ENCODE data around the gene DHCR24.

Gene DHCR24

DNA sequence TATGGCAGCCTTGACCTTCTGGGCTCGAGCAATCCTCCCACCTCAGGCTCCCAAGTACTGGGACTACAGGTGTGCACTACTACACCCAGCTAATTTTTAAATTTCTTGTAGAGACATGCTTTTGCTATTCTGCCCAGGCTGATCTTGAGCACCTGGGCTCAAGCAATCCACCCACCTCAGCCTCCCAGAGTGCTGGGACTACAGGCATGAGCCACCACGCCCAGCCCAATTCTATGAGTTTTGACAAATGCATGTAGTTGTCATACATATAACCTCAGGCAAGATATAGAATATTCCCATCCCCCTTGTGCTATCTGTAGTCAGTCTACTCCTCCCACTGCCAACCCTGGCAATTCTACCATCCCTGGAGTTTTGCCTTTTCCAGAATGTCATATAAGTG is 47.2 kb downstream of the DHCR24 start:
- no peak overlapping the region for H3K4ac ChIP-seq (ENCODE audit: low read depth, low read length)
- H4K12ac ChIP-seq (ENCODE audit: low read depth, low read length): no peak overlapping the region
- H2BK12ac ChIP-seq (ENCODE audit: low read length): no peak overlapping the region
- H3K27me3 ChIP-seq (ENCODE audit: insufficient read depth, low read length): no peaks in the 10 kb centered on the region
- no peak overlapping the region for H3K4me2 ChIP-seq (ENCODE audit: low read length)
- DNase-seq: no peak
- no peaks in the 10 kb centered on the region for H3K4me1 ChIP-seq (ENCODE audit: control insufficient read depth in 1 of 2, insufficient read depth in 2 of 2, low read length in 2 of 2)
- H2AFZ ChIP-seq (ENCODE audit: insufficient read depth, low read length, poor library complexity): no peak overlapping the region
- no peak overlapping the region for H4K91ac ChIP-seq (ENCODE audit: low read depth, low read length)
- no peak overlapping the region for H3K14ac ChIP-seq (ENCODE audit: low read length)
- H3K79me1 ChIP-seq (ENCODE audit: low read length): no peaks in the 10 kb centered on the region
- H3K36me3 ChIP-seq (ENCODE audit: control insufficient read depth in 1 of 2, insufficient read depth in 2 of 2, low read length in 2 of 2): no peaks in the 10 kb centered on the region
- no CpG with 5 or more reads among the region's 2 CpGs for WGBS (ENCODE audit: extremely low coverage, insufficient coverage, insufficient read length)
- H3K18ac ChIP-seq (ENCODE audit: low read length): no peak overlapping the region
- no peak overlapping the region for H3K23ac ChIP-seq (ENCODE audit: low read length)
- no peak overlapping the region for H2BK5ac ChIP-seq (ENCODE audit: low read depth, low read length, poor library complexity)
- H3K9me3 ChIP-seq (ENCODE audit: insufficient read depth, low read depth, low read length): peaks cover 2% of the 10 kb centered on the region
- no peak overlapping the region for H4K8ac ChIP-seq (ENCODE audit: low read depth, low read length)
- no peaks in the 10 kb centered on the region for H3K79me2 ChIP-seq (ENCODE audit: control insufficient read depth, insufficient read depth, low read length, poor library complexity)
- no peak overlapping the region for H2BK120ac ChIP-seq (ENCODE audit: insufficient read depth, low read length, poor library complexity)
- H3K9ac ChIP-seq (ENCODE audit: low read length): no peak overlapping the region
- no peak overlapping the region for H3K27ac ChIP-seq (ENCODE audit: low read depth, low read length)
- no peak overlapping the region for H3K4me3 ChIP-seq (ENCODE audit: low read depth, low read length)
- H2AK5ac ChIP-seq (ENCODE audit: low read length): no peak overlapping the region

DNA sequence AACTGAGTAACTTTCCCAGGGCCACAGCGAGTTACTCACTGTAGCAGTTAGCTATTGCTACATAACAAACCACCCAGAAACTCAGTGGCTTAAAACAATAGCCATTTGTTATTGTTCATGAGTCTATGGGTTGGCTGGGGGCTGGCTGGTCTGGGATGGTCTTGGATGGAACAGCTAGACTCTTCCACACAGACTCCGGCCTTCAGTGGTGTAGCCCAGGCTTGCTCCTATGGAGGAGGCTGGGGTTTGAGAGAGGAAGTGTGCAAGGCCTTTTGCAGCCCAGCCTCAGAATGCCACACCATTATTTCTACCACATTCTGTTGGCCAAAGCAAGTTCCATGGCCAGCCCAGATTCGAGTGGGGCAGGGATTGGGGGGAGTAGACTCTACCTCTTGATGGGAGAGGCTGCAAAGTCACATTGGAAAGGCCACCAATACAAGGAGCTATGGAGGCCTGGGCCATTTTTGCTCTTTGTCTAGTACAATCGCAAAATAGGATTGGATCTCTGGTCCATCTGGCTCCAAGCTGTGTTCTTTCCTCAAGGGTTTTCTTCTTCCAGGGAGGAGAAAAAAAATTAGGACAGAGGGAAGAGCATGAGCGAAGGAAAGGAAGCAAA is 48.3 kb downstream of the DHCR24 start:
- H3K9me3 ChIP-seq (ENCODE audit: insufficient read depth, low read depth, low read length): peaks cover 2% of the 10 kb centered on the region
- H3K4ac ChIP-seq (ENCODE audit: low read depth, low read length): no peak overlapping the region
- no peak overlapping the region for H3K9ac ChIP-seq (ENCODE audit: low read length)
- no peaks in the 10 kb centered on the region for H3K79me2 ChIP-seq (ENCODE audit: control insufficient read depth, insufficient read depth, low read length, poor library complexity)
- no peak overlapping the region for H2AK5ac ChIP-seq (ENCODE audit: low read length)
- H4K12ac ChIP-seq (ENCODE audit: low read depth, low read length): no peak overlapping the region
- H4K8ac ChIP-seq (ENCODE audit: low read depth, low read length): no peak overlapping the region
- no peak overlapping the region for H3K4me3 ChIP-seq (ENCODE audit: low read depth, low read length)
- H2BK5ac ChIP-seq (ENCODE audit: low read depth, low read length, poor library complexity): no peak overlapping the region
- H3K23ac ChIP-seq (ENCODE audit: low read length): no peak overlapping the region
- no peak overlapping the region for H2BK120ac ChIP-seq (ENCODE audit: insufficient read depth, low read length, poor library complexity)
- H3K27ac ChIP-seq (ENCODE audit: low read depth, low read length): no peak overlapping the region
- no peak overlapping the region for H2AFZ ChIP-seq (ENCODE audit: insufficient read depth, low read length, poor library complexity)
- no peaks in the 10 kb centered on the region for H3K79me1 ChIP-seq (ENCODE audit: low read length)
- H3K18ac ChIP-seq (ENCODE audit: low read length): no peak overlapping the region
- no CpG with 5 or more reads among the region's 5 CpGs for WGBS (ENCODE audit: extremely low coverage, insufficient coverage, insufficient read length)
- H2BK12ac ChIP-seq (ENCODE audit: low read length): no peak overlapping the region
- H3K14ac ChIP-seq (ENCODE audit: low read length): no peak overlapping the region
- DNase-seq: no peak
- H3K36me3 ChIP-seq (ENCODE audit: control insufficient read depth in 1 of 2, insufficient read depth in 2 of 2, low read length in 2 of 2): no peaks in the 10 kb centered on the region
- H4K91ac ChIP-seq (ENCODE audit: low read depth, low read length): no peak overlapping the region
- H3K4me1 ChIP-seq (ENCODE audit: control insufficient read depth in 1 of 2, insufficient read depth in 2 of 2, low read length in 2 of 2): no peaks in the 10 kb centered on the region
- H3K27me3 ChIP-seq (ENCODE audit: insufficient read depth, low read length): no peaks in the 10 kb centered on the region
- no peak overlapping the region for H3K4me2 ChIP-seq (ENCODE audit: low read length)

GRCh38 chr1:54837002-54837853 is 49.8 kb downstream of the DHCR24 start:
- Histone ChIP-seq H2AFZ (ENCODE audit: insufficient read depth, low read length, poor library complexity) (no peak overlapping the region), H2BK12ac (ENCODE audit: low read length) (no peak overlapping the region), H3K27me3 (ENCODE audit: insufficient read depth, low read length) (no peaks in the 10 kb centered on the region), H3K27ac (ENCODE audit: low read depth, low read length) (no peak overlapping the region), H3K18ac (ENCODE audit: low read length) (no peak overlapping the region), H3K36me3 (ENCODE audit: control insufficient read depth in 1 of 2, insufficient read depth in 2 of 2, low read length in 2 of 2) (no peaks in the 10 kb centered on the region), H4K12ac (ENCODE audit: low read depth, low read length) (no peak overlapping the region), H3K4me2 (ENCODE audit: low read length) (no peak overlapping the region), H2AK5ac (ENCODE audit: low read length) (no peak overlapping the region), H4K8ac (ENCODE audit: low read depth, low read length) (no peak overlapping the region), H3K9me3 (ENCODE audit: insufficient read depth, low read depth, low read length) (peaks cover 2% of the 10 kb centered on the region), H3K23ac (ENCODE audit: low read length) (no peak overlapping the region), H3K4me3 (ENCODE audit: low read depth, low read length) (no peak overlapping the region), H3K79me1 (ENCODE audit: low read length) (no peaks in the 10 kb centered on the region), H4K91ac (ENCODE audit: low read depth, low read length) (no peak overlapping the region), H3K14ac (ENCODE audit: low read length) (no peak overlapping the region), H2BK5ac (ENCODE audit: low read depth, low read length, poor library complexity) (no peak overlapping the region), H3K4me1 (ENCODE audit: control insufficient read depth in 1 of 2, insufficient read depth in 2 of 2, low read length in 2 of 2) (no peaks in the 10 kb centered on the region), H2BK120ac (ENCODE audit: insufficient read depth, low read length, poor library complexity) (no peak overlapping the region), H3K4ac (ENCODE audit: low read depth, low read length) (no peak overlapping the region), H3K79me2 (ENCODE audit: control insufficient read depth, insufficient read depth, low read length, poor library complexity) (no peaks in the 10 kb centered on the region), H3K9ac (ENCODE audit: low read length) (no peak overlapping the region)
- WGBS (ENCODE audit: extremely low coverage, insufficient coverage, insufficient read length): no CpG with 5 or more reads among the region's 6 CpGs
- no peak for DNase-seq

DNA sequence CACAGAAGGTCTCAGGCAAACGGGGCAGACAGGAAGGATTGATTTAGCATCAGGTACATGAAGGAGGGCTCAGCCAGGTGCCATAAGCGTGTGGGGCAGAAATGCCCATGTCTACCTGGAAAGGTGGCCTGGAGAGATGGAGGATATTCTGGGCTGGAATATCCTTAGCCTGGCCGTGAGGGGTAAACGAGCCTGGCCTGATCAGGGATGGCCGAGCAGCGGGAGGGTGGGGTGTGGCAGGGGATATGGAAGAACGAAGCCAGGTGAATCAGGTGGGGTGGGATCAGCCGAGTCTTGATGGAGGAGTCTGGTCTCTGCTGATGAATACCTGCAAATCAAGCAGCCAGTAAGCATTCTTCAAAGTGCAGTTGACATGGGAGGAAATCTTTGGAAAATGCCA is 50.4 kb downstream of the DHCR24 start:
- no peak overlapping the region for H4K12ac ChIP-seq (ENCODE audit: low read depth, low read length)
- H3K27me3 ChIP-seq (ENCODE audit: insufficient read depth, low read length): no peaks in the 10 kb centered on the region
- H2AK5ac ChIP-seq (ENCODE audit: low read length): no peak overlapping the region
- no peak overlapping the region for H3K4me2 ChIP-seq (ENCODE audit: low read length)
- H3K36me3 ChIP-seq (ENCODE audit: control insufficient read depth in 1 of 2, insufficient read depth in 2 of 2, low read length in 2 of 2): no peaks in the 10 kb centered on the region
- H3K23ac ChIP-seq (ENCODE audit: low read length): no peak overlapping the region
- no peak overlapping the region for H2BK5ac ChIP-seq (ENCODE audit: low read depth, low read length, poor library complexity)
- H3K14ac ChIP-seq (ENCODE audit: low read length): no peak overlapping the region
- H2BK12ac ChIP-seq (ENCODE audit: low read length): no peak overlapping the region
- no peak overlapping the region for H2BK120ac ChIP-seq (ENCODE audit: insufficient read depth, low read length, poor library complexity)
- no peak for DNase-seq
- no peaks in the 10 kb centered on the region for H3K79me2 ChIP-seq (ENCODE audit: control insufficient read depth, insufficient read depth, low read length, poor library complexity)
- no peak overlapping the region for H3K18ac ChIP-seq (ENCODE audit: low read length)
- no peak overlapping the region for H3K9ac ChIP-seq (ENCODE audit: low read length)
- no peak overlapping the region for H2AFZ ChIP-seq (ENCODE audit: insufficient read depth, low read length, poor library complexity)
- no peak overlapping the region for H3K4ac ChIP-seq (ENCODE audit: low read depth, low read length)
- H3K9me3 ChIP-seq (ENCODE audit: insufficient read depth, low read depth, low read length): peaks cover 2% of the 10 kb centered on the region
- no peak overlapping the region for H3K4me3 ChIP-seq (ENCODE audit: low read depth, low read length)
- H4K91ac ChIP-seq (ENCODE audit: low read depth, low read length): no peak overlapping the region
- WGBS (ENCODE audit: extremely low coverage, insufficient coverage, insufficient read length): no CpG with 5 or more reads among the region's 8 CpGs
- no peak overlapping the region for H4K8ac ChIP-seq (ENCODE audit: low read depth, low read length)
- no peaks in the 10 kb centered on the region for H3K79me1 ChIP-seq (ENCODE audit: low read length)
- no peaks in the 10 kb centered on the region for H3K4me1 ChIP-seq (ENCODE audit: control insufficient read depth in 1 of 2, insufficient read depth in 2 of 2, low read length in 2 of 2)
- no peak overlapping the region for H3K27ac ChIP-seq (ENCODE audit: low read depth, low read length)

All from trophoblast cell (in vitro differentiated cells and primary cell).